DMS79 (cell line): ENCODE measurements around the gene CD9.
"Not testable (repeated sequence)": the region's sequence is repeated elsewhere in the genome, so short reads cannot be mapped to it uniquely, and the experiment has no call there.

Experiments
- DNase-seq: peaks from one replicate; lab custom pipeline; 2025; lab: John Stamatoyannopoulos, UW

The CD9 gene, protein sequence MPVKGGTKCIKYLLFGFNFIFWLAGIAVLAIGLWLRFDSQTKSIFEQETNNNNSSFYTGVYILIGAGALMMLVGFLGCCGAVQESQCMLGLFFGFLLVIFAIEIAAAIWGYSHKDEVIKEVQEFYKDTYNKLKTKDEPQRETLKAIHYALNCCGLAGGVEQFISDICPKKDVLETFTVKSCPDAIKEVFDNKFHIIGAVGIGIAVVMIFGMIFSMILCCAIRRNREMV

GRCh38 chr12:6200256-6201212, at the start of gene CD9:
Gene CD9, plus strand, starts transcription at chr12:6200400. Its CDS starts 100 bp downstream, at chr12:6200500.
- DNase-seq: no peak

- no peak for DNase-seq
Observed at GRCh38 chr12:6154730-6155459, 45.3 kb upstream of the CD9 start.

DNA sequence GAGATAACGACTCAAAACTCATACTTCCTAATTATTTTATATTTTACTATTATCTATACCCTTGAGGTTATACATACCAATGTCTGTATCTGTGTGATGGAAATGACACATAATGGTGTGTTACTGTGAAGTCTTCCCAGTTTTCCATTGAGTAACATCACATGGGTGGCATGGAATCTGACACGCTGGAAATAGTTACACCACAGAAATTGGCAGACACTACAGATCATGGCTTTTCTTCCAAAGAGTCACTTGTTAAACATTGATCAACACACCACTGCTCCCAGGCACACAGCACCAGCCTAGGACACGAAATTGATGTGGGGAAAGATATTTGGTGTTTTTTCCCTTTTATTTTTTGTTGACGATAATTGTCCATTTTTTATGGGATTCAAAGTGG, 42.7 kb upstream of the CD9 start:
- no peak for DNase-seq

GRCh38 chr12:6158255-6158654, 41.9 kb upstream of the CD9 start:
- no peak for DNase-seq

GRCh38 chr12:6158749-6159148, 41.5 kb upstream of the CD9 start:
- DNase-seq: no peak

DNA sequence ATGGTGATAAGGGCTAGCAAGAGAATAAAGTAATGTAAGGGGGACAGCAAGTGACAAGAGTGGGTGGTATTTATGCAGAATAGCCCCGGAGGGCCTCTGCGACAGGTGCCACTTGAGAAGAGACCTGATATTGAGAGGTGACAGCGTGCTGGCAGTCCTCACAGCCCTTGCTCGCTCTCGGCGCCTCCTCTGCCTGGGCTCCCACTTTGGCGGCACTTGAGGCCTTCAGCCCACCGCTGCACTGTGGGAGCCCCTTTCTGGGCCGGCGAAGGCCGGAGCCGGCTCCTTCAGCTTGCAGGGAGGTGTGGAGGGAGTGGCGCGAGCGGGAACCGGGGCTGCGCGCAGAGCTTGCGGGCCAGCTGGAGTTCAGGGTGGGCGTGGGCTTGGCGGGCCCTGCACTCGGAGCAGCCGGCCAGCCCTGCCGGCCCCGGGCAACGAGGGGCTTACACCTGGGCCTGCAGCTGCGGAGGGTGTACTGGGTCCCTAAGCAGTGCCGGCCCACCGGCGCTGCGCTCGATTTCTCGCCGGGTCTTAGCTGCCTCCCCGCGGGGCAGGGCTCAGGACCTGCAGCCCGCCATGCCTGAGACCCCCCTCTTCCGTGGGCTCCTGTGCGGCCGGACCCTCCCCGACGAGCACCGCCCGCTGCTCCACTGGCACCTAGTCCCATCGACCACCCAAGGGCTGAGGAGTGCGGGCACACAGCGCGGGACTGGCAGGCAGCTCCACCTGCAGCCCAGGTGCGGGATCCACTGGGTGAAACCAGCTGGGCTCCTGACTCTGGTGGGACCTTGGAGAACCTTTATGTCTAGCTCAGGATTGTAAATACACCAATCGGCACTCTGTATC, 40.8 kb upstream of the CD9 start:
- not testable (repeated sequence) for DNase-seq

DNA sequence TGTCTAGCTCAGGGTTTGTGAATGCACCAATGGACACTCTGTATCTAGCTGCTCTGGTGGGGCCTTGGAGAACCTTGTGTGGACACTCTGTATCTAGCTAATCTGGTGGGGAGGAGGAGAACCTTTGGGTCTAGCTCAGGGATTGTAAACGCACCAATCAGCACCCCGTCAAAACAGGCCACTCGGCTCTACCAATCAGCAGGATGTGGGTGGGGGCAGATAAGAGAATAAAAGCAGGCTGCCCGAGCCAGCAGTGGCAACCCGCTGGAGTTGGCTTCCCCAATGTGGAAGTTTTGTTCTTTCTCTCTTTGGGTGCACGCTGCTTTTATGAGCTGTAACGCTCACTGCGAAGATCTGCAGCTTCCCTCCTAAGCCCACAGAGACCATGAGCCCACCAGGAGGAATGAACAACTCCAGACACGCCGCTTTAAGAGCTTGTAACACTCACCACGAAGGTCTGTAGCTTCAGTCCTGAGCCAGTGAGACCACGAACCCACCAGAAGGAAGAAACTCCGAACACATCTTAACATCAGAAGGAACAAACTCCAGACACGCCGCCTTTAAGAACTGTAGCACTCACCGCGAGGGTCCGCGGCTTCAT, 40.1 kb upstream of the CD9 start:
- DNase-seq: not testable (repeated sequence)

GRCh38 chr12:6161124-6161882, 38.9 kb upstream of the CD9 start:
- no peak for DNase-seq

DNA sequence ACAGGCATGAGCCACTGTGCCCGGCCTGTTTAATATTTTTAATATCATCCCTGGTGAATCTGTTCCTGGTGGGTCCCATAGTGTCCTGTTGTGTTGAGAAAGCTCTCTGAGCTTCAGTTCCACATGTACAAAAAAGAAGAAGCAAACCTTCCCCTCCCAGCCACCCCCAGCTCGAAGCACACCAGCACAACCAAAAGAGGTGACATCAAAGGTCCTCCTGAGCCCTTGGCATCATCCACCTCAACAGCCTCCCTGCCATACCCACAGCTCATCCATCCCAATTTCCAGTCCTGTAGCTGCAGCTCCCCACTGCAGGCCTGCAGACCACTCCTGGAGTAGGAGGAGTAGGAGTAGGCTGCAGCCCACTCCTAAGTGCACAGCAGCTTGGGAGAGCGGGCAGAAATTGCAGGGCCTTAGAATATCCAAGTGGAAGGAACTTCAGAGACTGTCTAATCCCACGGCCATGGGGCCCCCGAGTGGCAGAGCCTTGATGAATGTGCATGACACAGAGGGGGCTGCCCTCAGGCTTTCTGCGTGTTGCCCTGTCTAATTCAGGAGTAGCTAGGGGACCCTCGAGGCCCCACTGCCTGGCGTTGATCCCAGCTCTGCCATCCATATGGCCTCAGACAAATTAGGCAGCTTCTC, 36.7 kb upstream of the CD9 start:
- DNase-seq: no peak

DNA sequence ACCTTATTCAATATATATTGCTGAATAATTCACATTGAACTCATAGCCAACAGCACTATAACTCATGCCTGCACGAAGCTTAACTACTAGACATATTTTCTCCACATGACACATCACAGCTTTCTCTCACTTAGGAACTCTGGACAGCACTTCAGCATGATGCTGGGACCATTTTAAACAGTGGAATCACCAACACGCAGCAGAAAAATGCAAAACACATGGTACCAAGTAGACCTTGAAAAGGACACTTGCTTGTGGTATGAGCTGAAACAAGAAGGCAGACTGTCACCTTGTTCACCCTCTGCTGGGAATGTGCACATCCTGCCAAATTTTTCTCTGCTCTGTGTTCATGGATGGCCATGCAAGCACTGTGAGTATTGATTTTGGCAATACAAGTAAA, 34.8 kb upstream of the CD9 start:
- DNase-seq: no peak

DNA sequence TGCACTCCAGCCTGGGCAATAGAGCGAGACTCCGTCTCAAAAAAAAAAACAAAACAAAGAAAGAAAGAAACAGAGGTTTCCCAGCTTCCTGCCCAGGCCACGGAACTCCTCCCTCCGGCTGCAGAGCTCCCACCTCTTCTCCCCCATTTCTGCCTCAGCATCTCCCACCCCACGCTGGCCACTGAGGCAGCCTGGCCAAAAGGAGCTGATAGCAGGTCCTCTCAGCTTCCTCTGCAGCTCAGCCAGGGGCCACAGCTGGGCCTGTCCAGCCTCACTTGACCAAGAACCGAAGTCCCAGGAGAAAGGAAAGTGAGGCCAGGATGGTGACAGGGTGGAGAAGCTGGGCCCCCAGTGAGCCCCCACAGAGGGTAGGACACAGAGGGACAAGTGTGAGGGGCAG, 33.4 kb upstream of the CD9 start:
- DNase-seq: no peak

DNA sequence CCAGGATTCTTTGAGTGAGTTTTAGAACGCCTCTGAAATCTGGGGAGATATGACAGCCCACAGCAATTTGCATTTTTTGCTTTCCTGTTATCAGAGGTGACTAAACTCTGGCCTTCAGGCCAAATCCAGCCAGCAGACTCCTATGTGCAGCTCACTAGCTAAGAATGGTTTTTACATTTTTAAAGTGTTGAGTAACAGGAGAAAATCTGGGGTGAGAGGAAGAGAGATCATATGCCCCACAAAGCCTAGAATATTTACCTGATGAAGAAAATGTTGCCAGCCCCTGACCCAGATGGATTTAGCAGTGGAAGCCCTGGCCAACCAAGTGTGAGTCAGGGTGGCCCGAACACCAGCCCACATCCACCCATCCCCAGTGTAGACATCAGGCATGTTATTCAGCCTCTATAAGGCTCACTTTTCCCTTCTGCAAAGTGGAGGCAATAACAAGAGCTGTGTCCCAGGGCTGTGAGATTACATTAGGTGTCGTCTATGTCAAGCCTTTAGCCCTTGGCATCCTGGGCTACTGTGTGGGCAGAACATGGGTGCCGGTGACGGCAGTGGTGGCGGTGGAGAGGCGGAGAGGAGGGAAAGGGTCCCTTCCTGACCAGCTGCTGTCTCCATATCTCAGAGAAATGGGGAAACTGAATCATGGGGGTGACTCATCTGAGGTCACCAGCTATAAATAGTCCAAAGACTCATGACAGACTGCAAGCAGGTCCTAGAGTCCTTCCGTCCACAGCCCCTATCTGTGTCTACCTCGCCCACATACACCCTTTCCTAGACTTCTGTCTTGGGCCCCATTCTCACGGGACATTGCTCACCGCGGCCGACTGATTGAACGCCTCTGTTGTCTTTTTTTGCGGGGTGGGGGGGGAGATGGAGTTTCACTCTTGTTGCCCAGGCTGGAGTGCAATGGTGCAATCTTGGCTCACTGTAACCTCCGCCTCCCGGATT, 32.6 kb upstream of the CD9 start:
- DNase-seq: no peak

DNA sequence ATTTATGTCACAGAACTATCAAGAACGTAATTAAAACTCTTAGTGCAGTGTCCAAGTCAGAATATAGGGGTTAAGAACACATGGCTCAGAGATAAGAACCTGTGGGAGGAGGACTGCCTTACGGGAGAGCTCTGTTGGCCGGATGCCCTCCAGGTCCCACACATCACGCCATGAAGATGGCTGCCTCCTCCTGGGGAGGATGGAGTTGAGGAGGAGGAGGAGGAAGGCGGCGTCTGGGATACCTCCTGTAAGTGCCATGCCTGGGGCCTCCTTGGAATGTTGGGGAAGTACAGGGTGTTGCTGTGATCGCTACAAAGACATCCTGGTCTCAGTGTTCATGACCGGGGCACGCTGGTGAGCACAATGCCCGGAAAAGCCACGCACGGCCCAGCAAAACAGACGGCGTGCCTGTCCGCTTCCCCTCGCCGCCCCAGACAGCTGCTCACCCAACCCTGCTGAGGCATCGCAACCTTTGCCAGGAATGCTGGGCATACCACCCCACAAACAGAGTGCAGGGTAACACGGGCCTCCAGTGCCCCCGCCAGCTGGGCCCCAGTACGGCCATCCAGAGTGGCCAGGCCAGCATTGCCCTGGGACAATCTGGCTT, 28.7 kb upstream of the CD9 start:
- no peak for DNase-seq

DNA sequence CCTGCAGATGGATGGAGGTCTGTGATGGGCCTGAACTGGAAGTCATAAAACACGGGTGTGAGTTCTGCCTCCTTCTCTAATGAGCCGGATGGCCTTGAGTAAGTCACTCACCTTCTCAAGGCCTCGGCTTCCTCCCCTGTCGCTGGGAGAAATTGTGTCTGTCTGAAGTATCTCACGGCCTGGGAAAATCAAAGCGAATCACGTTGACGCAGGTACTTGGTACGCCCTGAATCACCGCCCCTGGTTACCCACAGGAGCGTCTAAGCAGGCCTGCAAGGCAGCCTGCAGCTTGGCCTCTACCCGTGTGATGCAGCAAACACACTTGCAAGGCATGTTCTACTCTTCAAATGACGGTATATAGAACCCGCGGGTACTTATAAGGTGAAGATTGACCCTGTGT, 28.1 kb upstream of the CD9 start:
- no peak for DNase-seq

- no peak for DNase-seq
Observed at GRCh38 chr12:6172862-6173261, 27.3 kb upstream of the CD9 start.

DNA sequence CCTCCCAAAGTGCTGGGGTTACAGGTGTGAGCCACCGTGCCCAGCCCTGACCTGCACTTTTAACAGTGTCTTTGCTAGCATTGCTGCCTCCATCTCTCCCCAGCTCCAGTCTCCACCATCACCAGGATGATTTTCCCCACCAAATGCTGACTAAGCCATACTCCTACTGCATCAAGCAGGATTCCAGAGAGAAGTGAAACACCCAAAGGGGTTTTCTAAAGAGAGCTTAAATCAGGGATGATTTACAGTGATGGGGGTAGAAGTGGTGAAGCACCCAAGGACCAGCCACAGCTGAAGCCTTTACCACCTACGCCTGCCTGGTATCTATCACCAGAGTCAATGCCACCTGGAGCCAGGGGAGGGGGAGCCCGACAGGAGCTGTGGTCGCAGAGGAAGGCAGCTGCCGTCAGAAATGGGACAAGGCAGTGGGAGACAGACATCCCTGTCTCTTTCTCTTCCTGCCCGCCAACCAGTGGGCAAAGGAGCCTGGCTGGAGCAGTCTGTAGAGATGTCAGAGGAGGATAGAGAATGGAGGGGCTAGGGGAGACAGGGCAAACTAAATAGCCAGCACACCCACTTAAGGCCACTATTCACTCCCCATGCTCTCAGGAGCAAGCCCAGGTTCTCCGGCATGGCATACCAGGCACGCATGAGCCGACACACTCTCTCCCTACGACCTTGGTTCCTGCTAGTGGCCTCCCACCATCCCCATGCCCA, 22.4 kb upstream of the CD9 start:
- DNase-seq: no peak

DNA sequence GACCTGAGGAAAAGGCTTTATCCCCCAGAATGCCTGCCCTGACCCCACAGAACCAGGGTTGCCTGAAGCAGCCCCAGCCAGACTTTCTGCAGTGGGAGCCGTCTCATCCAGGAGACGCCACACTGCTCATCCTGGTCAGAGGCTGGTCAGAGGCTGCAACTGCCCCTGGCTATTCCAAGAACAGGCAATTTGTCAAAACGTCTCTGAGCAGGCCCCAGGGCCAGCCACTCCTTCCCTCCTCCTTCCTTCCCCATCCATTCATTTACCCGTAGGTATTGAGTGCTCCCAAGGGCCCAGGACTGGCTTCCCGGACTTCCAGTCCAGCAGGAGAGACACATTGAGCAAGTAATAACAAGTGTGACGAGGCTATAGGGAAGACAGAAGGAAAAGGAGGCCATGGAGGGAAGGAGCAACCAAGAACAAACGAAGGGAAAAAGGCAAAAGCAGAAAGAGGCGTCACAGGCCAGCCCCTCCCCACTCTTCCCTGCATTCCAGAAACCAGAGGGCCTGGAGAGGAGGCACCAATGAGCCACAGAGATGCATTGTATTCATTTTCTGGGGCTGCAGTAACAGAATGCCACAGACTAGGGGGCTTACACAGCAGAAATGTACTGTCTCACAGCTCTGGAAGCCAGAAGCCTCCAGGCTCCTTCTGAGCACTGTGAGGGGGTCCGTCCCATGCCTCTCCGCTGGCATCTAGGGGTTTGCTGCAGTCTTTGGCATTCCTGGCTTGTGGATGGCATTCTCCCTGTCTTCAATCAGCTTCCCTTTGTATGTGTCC, 21.0 kb upstream of the CD9 start:
- DNase-seq: no peak
